NB4 (cell line): ENCODE data around the gene PGK2.

Source experiments
- DNase-seq: peaks from one replicate; pipeline ENCODE4 v3.0.0; 2010; ENCODE audit warnings: low read depth
- H3K4me3 ChIP-seq: one replicate; pipeline ENCODE4 v1.5.1; 2011; ENCODE audit warnings: mild to moderate bottlenecking, low read depth, low read length, moderate library complexity
- MYC ChIP-seq: IDR thresholded peaks from 2 replicates; pipeline ENCODE4 v1.6.1; 2011; ENCODE audit warnings: low read depth, low read length
- POLR2A ChIP-seq: IDR thresholded peaks from 2 replicates; pipeline ENCODE4 v1.6.1; 2011; ENCODE audit warnings: mild to moderate bottlenecking; ENCODE audit not compliant: insufficient read length; ENCODE audit errors: extremely low read depth
- TF ChIP-seq, protein P1 (sequence below): IDR thresholded peaks from one replicate; pipeline ENCODE4 v1.5.1; 2012; ENCODE audit warnings: low read depth, low read length
- TF ChIP-seq, protein P2 (sequence below): IDR thresholded peaks from 2 replicates; pipeline ENCODE4 v1.6.1; 2011; ENCODE audit warnings: low read depth, low read length

PGK2 gene

DNA sequence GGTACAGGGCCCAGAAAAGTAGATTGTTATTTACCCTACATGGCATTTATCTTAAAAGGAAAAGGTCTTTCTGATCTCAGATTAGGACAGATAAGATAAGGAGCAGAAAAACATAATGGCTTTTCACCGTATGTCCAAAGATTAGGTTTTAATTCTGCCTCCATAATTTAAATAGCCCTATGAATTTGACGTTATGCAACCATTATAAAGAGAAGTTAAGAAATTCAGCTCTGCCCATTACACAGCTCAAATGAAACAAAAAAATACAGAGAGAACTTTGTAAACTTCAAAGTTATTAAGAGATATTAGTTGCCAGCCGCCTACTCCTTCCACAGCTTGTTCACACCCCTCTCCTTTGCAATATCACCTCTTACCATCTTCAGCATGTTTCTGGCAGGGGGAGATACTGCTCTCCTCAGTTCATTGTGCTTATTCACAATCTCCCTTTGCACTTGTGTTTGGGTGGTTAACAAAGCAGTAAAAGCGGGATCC is 51.0 kb downstream of the PGK2 start:
- no peak overlapping the region for H3K4me3 ChIP-seq
- DNase-seq: no peak
- TF ChIP-seq POLR2A (no peak), MYC (no peak)
- TF ChIP-seq, protein P1, sequence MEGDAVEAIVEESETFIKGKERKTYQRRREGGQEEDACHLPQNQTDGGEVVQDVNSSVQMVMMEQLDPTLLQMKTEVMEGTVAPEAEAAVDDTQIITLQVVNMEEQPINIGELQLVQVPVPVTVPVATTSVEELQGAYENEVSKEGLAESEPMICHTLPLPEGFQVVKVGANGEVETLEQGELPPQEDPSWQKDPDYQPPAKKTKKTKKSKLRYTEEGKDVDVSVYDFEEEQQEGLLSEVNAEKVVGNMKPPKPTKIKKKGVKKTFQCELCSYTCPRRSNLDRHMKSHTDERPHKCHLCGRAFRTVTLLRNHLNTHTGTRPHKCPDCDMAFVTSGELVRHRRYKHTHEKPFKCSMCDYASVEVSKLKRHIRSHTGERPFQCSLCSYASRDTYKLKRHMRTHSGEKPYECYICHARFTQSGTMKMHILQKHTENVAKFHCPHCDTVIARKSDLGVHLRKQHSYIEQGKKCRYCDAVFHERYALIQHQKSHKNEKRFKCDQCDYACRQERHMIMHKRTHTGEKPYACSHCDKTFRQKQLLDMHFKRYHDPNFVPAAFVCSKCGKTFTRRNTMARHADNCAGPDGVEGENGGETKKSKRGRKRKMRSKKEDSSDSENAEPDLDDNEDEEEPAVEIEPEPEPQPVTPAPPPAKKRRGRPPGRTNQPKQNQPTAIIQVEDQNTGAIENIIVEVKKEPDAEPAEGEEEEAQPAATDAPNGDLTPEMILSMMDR: no peak
- TF ChIP-seq, protein P2, sequence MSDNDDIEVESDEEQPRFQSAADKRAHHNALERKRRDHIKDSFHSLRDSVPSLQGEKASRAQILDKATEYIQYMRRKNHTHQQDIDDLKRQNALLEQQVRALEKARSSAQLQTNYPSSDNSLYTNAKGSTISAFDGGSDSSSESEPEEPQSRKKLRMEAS: no peak
